ENCODE data around the gene RAG1. TPM values are rescaled to one million over a fixed set of nuclear protein-coding genes. Genes with fewer than 3 reads are reported as not detected.

RAG1 gene
- total and polyA plus RNA-seq, 2 of the 8 experiments (the other 6 are each of a cell fraction or from before 2014, with no cell fraction given): 0.14 to 0.58 TPM

GRCh38 chr11:36617543-36618362 is 49.9 kb downstream of the RAG1 start:
- H3K9ac ChIP-seq (replicated peaks in 1 of 4; ENCODE audit: extremely low read depth in 1 of 4, low read depth in 3 of 4, low read length in 3 of 4): no peak overlapping the region
- H3K4me2 ChIP-seq (ENCODE audit: insufficient read depth in 1 of 2, low read depth in 2 of 2, low read length in 2 of 2): no peak overlapping the region
- 81% methylated on average over 6 of the region's 6 CpGs; no CpG with 5 or more reads in 1 of the 2 experiments for WGBS, 2 experiments (ENCODE audit: extremely low coverage in 1 of 2, insufficient coverage in 1 of 2, insufficient read length in 1 of 2, insufficient replicate concordance in 2 of 2, low coverage in 1 of 2, low lambda C conversion rate in 2 of 2, missing lambda C conversion rate in 1 of 2)
- H3K23me2 ChIP-seq (ENCODE audit: low read depth, low read length): no peaks in the 10 kb centered on the region
- no peak overlapping the region for H3K27ac ChIP-seq (ENCODE audit: low read depth, low read length)
- no peak overlapping the region for H2AK5ac ChIP-seq (ENCODE audit: low read depth, low read length)
- H3K27me3 ChIP-seq (replicated peaks in 1 of 4; ENCODE audit: control insufficient read depth in 3 of 4, extremely low read depth in 1 of 4, insufficient read depth in 3 of 4, low read length in 3 of 4): no peaks in the 10 kb centered on the region
- no peak for DNase-seq (ENCODE audit: low read depth in 1 of 2, low spot score in 2 of 2)
- no peak overlapping the region for H2BK12ac ChIP-seq (ENCODE audit: low read depth, low read length)
- H3K4me1 ChIP-seq (replicated peaks in 1 of 4; ENCODE audit: control insufficient read depth in 3 of 4, insufficient read depth in 4 of 4, low read length in 3 of 4): no peaks in the 10 kb centered on the region
- no peak overlapping the region for H3K14ac ChIP-seq (ENCODE audit: insufficient read length)
- no peaks in the 10 kb centered on the region for H3K36me3 ChIP-seq (ENCODE audit: control insufficient read depth in 2 of 4, insufficient read depth in 4 of 4, low read length in 3 of 4)
- H4K8ac ChIP-seq (ENCODE audit: extremely low read depth, insufficient read depth, low read length): no peak overlapping the region
- H2BK5ac ChIP-seq (ENCODE audit: low read depth, low read length): no peak overlapping the region
- no peaks in the 10 kb centered on the region for H3K79me2 ChIP-seq (ENCODE audit: control insufficient read depth in 1 of 2, insufficient read depth in 2 of 2, low read length in 2 of 2)
- H3K23ac ChIP-seq (ENCODE audit: insufficient read length): no peak overlapping the region
- no peak overlapping the region for H2BK120ac ChIP-seq (replicated peaks; ENCODE audit: low read depth, low read length)
- H4K5ac ChIP-seq (ENCODE audit: insufficient read length, low read depth, low read length): no peak overlapping the region
- H3K79me1 ChIP-seq (ENCODE audit: low read depth, low read length): no peaks in the 10 kb centered on the region
- H2AFZ ChIP-seq (ENCODE audit: low read length): no peak overlapping the region
- ChIA-PET CTCF (ENCODE audit: partially characterized antibody) (interaction anchor here (1.7 to 1.8 kb wide), 2 partner anchors 54 to 129 kb away, joined by 8 to 10 read pairs; no protein-coding TSS in a partner anchor), POLR2A (ENCODE audit: partially characterized antibody) (no interaction called here)
- no peak overlapping the region for H3K18ac ChIP-seq (ENCODE audit: extremely low read depth, low read length)
- FAIRE-seq: no peak
- no peak overlapping the region for H4K91ac ChIP-seq (replicated peaks; ENCODE audit: insufficient read length, low read length)
- no peak overlapping the region for H3K4ac ChIP-seq (replicated peaks; ENCODE audit: insufficient read length, low read depth, low read length)
- no peak overlapping the region for H3K56ac ChIP-seq (replicated peaks; ENCODE audit: insufficient read length, low read depth, low read length)
- no peak overlapping the region for H2BK15ac ChIP-seq (ENCODE audit: low read length)
- H3K4me3 ChIP-seq (ENCODE audit: extremely low read depth in 1 of 4, insufficient read depth in 2 of 4, low read depth in 3 of 4, low read length in 4 of 4): no peak overlapping the region
- no peak overlapping the region for H2BK20ac ChIP-seq (ENCODE audit: low read length)
- H4K20me1 ChIP-seq (replicated peaks in 1 of 2; ENCODE audit: control insufficient read depth in 1 of 2, insufficient read depth in 2 of 2, low read length in 2 of 2): no peaks in the 10 kb centered on the region
- no peaks in the 10 kb centered on the region for H3K9me3 ChIP-seq (ENCODE audit: insufficient read depth in 2 of 2, low read depth in 1 of 2, low read length in 1 of 2)
- TF ChIP-seq SIX5 (IDR thresholded peaks at IDR 0.05; ENCODE audit: low read depth, low read length): no peak
- TF ChIP-seq PHF8 (conservative IDR thresholded peaks at IDR 0.05; ENCODE audit: low read depth, low read length): no peak
- TF ChIP-seq NANOG (IDR thresholded peaks at IDR 0.05; ENCODE audit: insufficient read depth, low read depth, low read length, poor library complexity, severe bottlenecking): no peak
- TF ChIP-seq, protein P1, sequence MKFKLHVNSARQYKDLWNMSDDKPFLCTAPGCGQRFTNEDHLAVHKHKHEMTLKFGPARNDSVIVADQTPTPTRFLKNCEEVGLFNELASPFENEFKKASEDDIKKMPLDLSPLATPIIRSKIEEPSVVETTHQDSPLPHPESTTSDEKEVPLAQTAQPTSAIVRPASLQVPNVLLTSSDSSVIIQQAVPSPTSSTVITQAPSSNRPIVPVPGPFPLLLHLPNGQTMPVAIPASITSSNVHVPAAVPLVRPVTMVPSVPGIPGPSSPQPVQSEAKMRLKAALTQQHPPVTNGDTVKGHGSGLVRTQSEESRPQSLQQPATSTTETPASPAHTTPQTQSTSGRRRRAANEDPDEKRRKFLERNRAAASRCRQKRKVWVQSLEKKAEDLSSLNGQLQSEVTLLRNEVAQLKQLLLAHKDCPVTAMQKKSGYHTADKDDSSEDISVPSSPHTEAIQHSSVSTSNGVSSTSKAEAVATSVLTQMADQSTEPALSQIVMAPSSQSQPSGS (IDR thresholded peaks at IDR 0.05; ENCODE audit: low read length): no peak
- no peak for TF ChIP-seq CTBP2 (IDR thresholded peaks at IDR 0.05; ENCODE audit: borderline replicate concordance, insufficient read depth, insufficient read length, low read length)
- TF ChIP-seq HDAC2 (IDR thresholded peaks at IDR 0.05; ENCODE audit: borderline replicate concordance in 1 of 2, low read depth in 2 of 2, low read length in 2 of 2): no peak
- TF ChIP-seq TBP (IDR thresholded peaks at IDR 0.05; ENCODE audit: low read depth, low read length): no peak
- TF ChIP-seq NRF1 (IDR thresholded peaks at IDR 0.05; ENCODE audit: low read depth, low read length): no peak
- no peak for TF ChIP-seq POU5F1 (IDR thresholded peaks at IDR 0.05; ENCODE audit: low read depth, low read length)
- TF ChIP-seq TCF12 (IDR thresholded peaks at IDR 0.05; ENCODE audit: low read depth, low read length): no peak
- TF ChIP-seq EGR1 (IDR thresholded peaks at IDR 0.05; ENCODE audit: borderline replicate concordance, low read depth, low read length): no peak
